ENCODE measurements around the gene CAGE1.

CAGE1 gene

GRCh38 chr6:7421066-7421465, 31.5 kb upstream of the CAGE1 start:
- peaks cover 9% of the 10 kb centered on the region for H3K36me3 ChIP-seq (replicated peaks; ENCODE audit: low read depth, low read length)
- no peak overlapping the region for H3K9ac ChIP-seq (ENCODE audit: low read length)
- no peaks in the 10 kb centered on the region for H3K4me1 ChIP-seq (ENCODE audit: low read length)
- no peak overlapping the region for H3K4me2 ChIP-seq (ENCODE audit: low read length)
- no peaks in the 10 kb centered on the region for H3K9me3 ChIP-seq (ENCODE audit: insufficient read depth, low read length)
- H3K27ac ChIP-seq (ENCODE audit: low read length) = no peak overlapping the region
- no peaks in the 10 kb centered on the region for H3K79me2 ChIP-seq (ENCODE audit: low read length)
- no peak overlapping the region for H3K4me3 ChIP-seq (ENCODE audit: low read length)
- H4K20me1 ChIP-seq (ENCODE audit: insufficient read depth, low read length) = no peaks in the 10 kb centered on the region
- no peak overlapping the region for H2AFZ ChIP-seq (ENCODE audit: low read depth, low read length)
- H3K27me3 ChIP-seq (ENCODE audit: low read depth, low read length) = no peaks in the 10 kb centered on the region
- TF ChIP-seq, protein P1, sequence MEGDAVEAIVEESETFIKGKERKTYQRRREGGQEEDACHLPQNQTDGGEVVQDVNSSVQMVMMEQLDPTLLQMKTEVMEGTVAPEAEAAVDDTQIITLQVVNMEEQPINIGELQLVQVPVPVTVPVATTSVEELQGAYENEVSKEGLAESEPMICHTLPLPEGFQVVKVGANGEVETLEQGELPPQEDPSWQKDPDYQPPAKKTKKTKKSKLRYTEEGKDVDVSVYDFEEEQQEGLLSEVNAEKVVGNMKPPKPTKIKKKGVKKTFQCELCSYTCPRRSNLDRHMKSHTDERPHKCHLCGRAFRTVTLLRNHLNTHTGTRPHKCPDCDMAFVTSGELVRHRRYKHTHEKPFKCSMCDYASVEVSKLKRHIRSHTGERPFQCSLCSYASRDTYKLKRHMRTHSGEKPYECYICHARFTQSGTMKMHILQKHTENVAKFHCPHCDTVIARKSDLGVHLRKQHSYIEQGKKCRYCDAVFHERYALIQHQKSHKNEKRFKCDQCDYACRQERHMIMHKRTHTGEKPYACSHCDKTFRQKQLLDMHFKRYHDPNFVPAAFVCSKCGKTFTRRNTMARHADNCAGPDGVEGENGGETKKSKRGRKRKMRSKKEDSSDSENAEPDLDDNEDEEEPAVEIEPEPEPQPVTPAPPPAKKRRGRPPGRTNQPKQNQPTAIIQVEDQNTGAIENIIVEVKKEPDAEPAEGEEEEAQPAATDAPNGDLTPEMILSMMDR (IDR thresholded peaks at IDR 0.05; ENCODE audit: low read depth, low read length) = no peak
- TF ChIP-seq EZH2phosphoT487 (IDR thresholded peaks at IDR 0.05; ENCODE audit: low read depth) = no peak

GRCh38 chr6:7419065-7419464, 29.5 kb upstream of the CAGE1 start:
- H3K4me1 ChIP-seq (ENCODE audit: low read length) = no peaks in the 10 kb centered on the region
- peaks cover 16% of the 10 kb centered on the region for H3K36me3 ChIP-seq (replicated peaks; ENCODE audit: low read depth, low read length)
- H2AFZ ChIP-seq (ENCODE audit: low read depth, low read length) = no peak overlapping the region
- H3K27ac ChIP-seq (ENCODE audit: low read length) = no peak overlapping the region
- H3K4me2 ChIP-seq (ENCODE audit: low read length) = no peak overlapping the region
- H3K4me3 ChIP-seq (ENCODE audit: low read length) = no peak overlapping the region
- no peaks in the 10 kb centered on the region for H3K79me2 ChIP-seq (ENCODE audit: low read length)
- H3K27me3 ChIP-seq (ENCODE audit: low read depth, low read length) = no peaks in the 10 kb centered on the region
- no peaks in the 10 kb centered on the region for H3K9me3 ChIP-seq (ENCODE audit: insufficient read depth, low read length)
- H3K9ac ChIP-seq (ENCODE audit: low read length) = no peak overlapping the region
- TF ChIP-seq, protein P1 (IDR thresholded peaks at IDR 0.05; ENCODE audit: low read depth, low read length) = no peak
- TF ChIP-seq EZH2phosphoT487 (IDR thresholded peaks at IDR 0.05; ENCODE audit: low read depth) = no peak
- H4K20me1 ChIP-seq (ENCODE audit: insufficient read depth, low read length) = no peaks in the 10 kb centered on the region

- TF ChIP-seq, protein P1 (IDR thresholded peaks at IDR 0.05; ENCODE audit: low read depth, low read length) = no peak
- TF ChIP-seq EZH2phosphoT487 (IDR thresholded peaks at IDR 0.05; ENCODE audit: low read depth) = no peak
- Histone ChIP-seq H3K9ac (ENCODE audit: low read length) (no peak overlapping the region), H4K20me1 (ENCODE audit: insufficient read depth, low read length) (no peaks in the 10 kb centered on the region), H3K4me2 (ENCODE audit: low read length) (no peak overlapping the region), H2AFZ (ENCODE audit: low read depth, low read length) (no peak overlapping the region), H3K9me3 (ENCODE audit: insufficient read depth, low read length) (no peaks in the 10 kb centered on the region), H3K27me3 (ENCODE audit: low read depth, low read length) (no peaks in the 10 kb centered on the region), H3K4me3 (ENCODE audit: low read length) (no peak overlapping the region), H3K36me3 (replicated peaks; ENCODE audit: low read depth, low read length) (peaks cover 22% of the 10 kb centered on the region), H3K79me2 (ENCODE audit: low read length) (no peaks in the 10 kb centered on the region), H3K4me1 (ENCODE audit: low read length) (no peaks in the 10 kb centered on the region), H3K27ac (ENCODE audit: low read length) (no peak overlapping the region)
Measured at GRCh38 chr6:7418238-7418905, 28.8 kb upstream of the CAGE1 start.

DNA sequence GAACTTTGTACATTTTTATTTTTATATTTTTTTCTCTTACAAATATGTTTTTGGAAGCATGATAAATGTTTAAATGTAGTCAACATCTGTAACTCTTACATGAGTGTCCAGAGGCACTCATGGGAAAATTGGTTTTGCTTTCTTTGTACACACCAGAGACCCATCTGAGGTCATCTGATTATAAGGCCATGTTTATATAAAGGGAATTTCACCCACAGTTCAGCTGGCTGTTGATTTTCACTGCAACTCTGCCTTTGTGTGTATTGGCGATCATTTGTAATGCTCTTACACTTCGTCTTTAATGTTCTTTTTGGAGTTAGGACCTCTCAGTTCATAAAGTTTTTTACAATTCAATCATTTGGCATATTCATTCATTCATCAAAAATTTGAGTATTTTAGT, 28.1 kb upstream of the CAGE1 start:
- TF ChIP-seq, protein P1 (IDR thresholded peaks at IDR 0.05; ENCODE audit: low read depth, low read length) = no peak
- TF ChIP-seq EZH2phosphoT487 (IDR thresholded peaks at IDR 0.05; ENCODE audit: low read depth) = no peak
- Histone ChIP-seq H3K4me2 (ENCODE audit: low read length) (no peak overlapping the region), H3K27ac (ENCODE audit: low read length) (no peak overlapping the region), H4K20me1 (ENCODE audit: insufficient read depth, low read length) (no peaks in the 10 kb centered on the region), H2AFZ (ENCODE audit: low read depth, low read length) (no peak overlapping the region), H3K79me2 (ENCODE audit: low read length) (no peaks in the 10 kb centered on the region), H3K36me3 (replicated peaks; ENCODE audit: low read depth, low read length) (peaks cover 26% of the 10 kb centered on the region), H3K9ac (ENCODE audit: low read length) (no peak overlapping the region), H3K27me3 (ENCODE audit: low read depth, low read length) (no peaks in the 10 kb centered on the region), H3K4me1 (ENCODE audit: low read length) (no peaks in the 10 kb centered on the region), H3K4me3 (ENCODE audit: low read length) (no peak overlapping the region), H3K9me3 (ENCODE audit: insufficient read depth, low read length) (no peaks in the 10 kb centered on the region)
